OCI-LY7 (cell line): ENCODE results near the gene ESPNL. TPM values are rescaled to one million over a fixed set of nuclear protein-coding genes. Genes with fewer than 3 reads are reported as not detected.

Experiments
- BruUV-seq: library from RNA; stranded (reverse); fragments of 400-500 nt; replicated peaks from 2 replicates; lab custom pipeline; 2021; lab: Mats Ljungman, UMichigan
- CTCF ChIA-PET: fragments of 300-600 bp; sonication (Branson Sonifier 250); formaldehyde crosslinking; loops from one replicate; lab custom pipeline; 2022; ENCODE audit warnings: antibody characterized with exemption; ENCODE audit not compliant: unreplicated experiment; lab: Charles Lee
- POLR2A ChIA-PET: fragments of 300-600 bp; sonication (Branson Sonifier 250); formaldehyde crosslinking; loops from one replicate; lab custom pipeline; 2022; ENCODE audit warnings: antibody characterized with exemption; lab: Charles Lee
- DNase-seq: peaks from one replicate; pipeline ENCODE4 v3.0.0-alpha.2; 2015; ENCODE audit warnings: low spot score
- H2AFZ ChIP-seq: fragments of 200-600 bp; sonication (generic), shearing (Covaris generic); 2 replicates; pipeline ENCODE4 v1.6.1; 2014; ENCODE audit warnings: mild to moderate bottlenecking, antibody characterized with exemption, low read length, moderate library complexity
- H3K27ac ChIP-seq: fragments of 200-600 bp; sonication (generic); 2 replicates; pipeline ENCODE4 v1.5.1; 2014; ENCODE audit warnings: mixed run types, low read depth, mild to moderate bottlenecking, moderate library complexity, low read length, inconsistent platforms; ENCODE audit not compliant: poor library complexity, severe bottlenecking
- H3K36me3 ChIP-seq: fragments of 200-600 bp; sonication (generic); 2 replicates; pipeline ENCODE4 v1.6.1; 2014; ENCODE audit warnings: mild to moderate bottlenecking, antibody characterized with exemption, low read length, moderate library complexity, mixed read lengths; ENCODE audit not compliant: insufficient read depth
- H3K4me1 ChIP-seq: fragments of 200-600 bp; sonication (generic); 2 replicates; pipeline ENCODE4 v1.5.1; 2014; ENCODE audit warnings: mild to moderate bottlenecking, low read length; ENCODE audit not compliant: insufficient read depth, poor library complexity, severe bottlenecking
- H3K4me2 ChIP-seq: fragments of 200-600 bp; sonication (generic); 2 replicates; pipeline ENCODE4 v1.6.1; 2014; ENCODE audit warnings: mild to moderate bottlenecking, low read length
- H3K4me3 ChIP-seq: fragments of 200-600 bp; sonication (generic); 2 replicates; pipeline ENCODE4 v1.5.1; 2014; ENCODE audit warnings: mild to moderate bottlenecking, low read depth, low read length; ENCODE audit not compliant: poor library complexity, severe bottlenecking
- H3K79me2 ChIP-seq: fragments of 200-600 bp; sonication (generic); 2 replicates; pipeline ENCODE4 v1.6.1; 2016; ENCODE audit warnings: low read depth, mild to moderate bottlenecking, low read length, moderate library complexity, mixed read lengths; ENCODE audit not compliant: insufficient read depth
- H3K9me2 ChIP-seq: fragments of 200-600 bp; sonication (generic); 2 replicates; pipeline ENCODE4 v1.6.1; 2016; ENCODE audit warnings: mild to moderate bottlenecking, low read length, mixed read lengths; ENCODE audit not compliant: insufficient read depth
- H3K9me3 ChIP-seq: fragments of 200-600 bp; sonication (generic); 2 replicates; pipeline ENCODE4 v1.6.1; 2014; ENCODE audit warnings: mild to moderate bottlenecking, mixed run types, low read length, mixed read lengths
- H4K20me1 ChIP-seq: fragments of 200-600 bp; sonication (generic); 2 replicates; pipeline ENCODE4 v1.6.1; 2014; ENCODE audit warnings: mild to moderate bottlenecking, antibody characterized with exemption, low read length, moderate library complexity, mixed read lengths; ENCODE audit not compliant: insufficient read depth
- CTCF ChIP-seq: fragments of 200-600 bp; sonication (generic); conservative IDR thresholded peaks from 2 replicates; pipeline ENCODE4 v1.5.1; 2014; ENCODE audit warnings: mild to moderate bottlenecking, antibody characterized with exemption, low read length, moderate library complexity, mixed read lengths
- EZH2phosphoT487 ChIP-seq: fragments of 200-600 bp; sonication (generic); IDR thresholded peaks from 2 replicates; pipeline ENCODE4 v1.6.1; 2018; ENCODE audit warnings: low read depth, borderline replicate concordance, mild to moderate bottlenecking, mixed run types, antibody characterized with exemption, low read length, moderate library complexity, mixed read lengths
- intact Hi-C: fragments of 100-400 bp; cut with micrococcal nuclease; formaldehyde crosslinking; loops from one replicate; pipeline ENCODE4 v1.10.0; 2022; ENCODE audit not compliant: unreplicated experiment
- total RNA-seq, 2 experiments: library from RNA; depleted of rRNA in 1 of 2; stranded (reverse); fragments of >200 nt in 1 of 2; shearing (Covaris generic) in 1 of 2; gene quantifications; 2 replicates each; pipeline ENCODE4 v1.2.3, GENCODE V29; 2014 to 2022

The ESPNL gene
- total RNA-seq, 2 experiments from 2014 or later, result 5.0 to 7.7 TPM

DNA sequence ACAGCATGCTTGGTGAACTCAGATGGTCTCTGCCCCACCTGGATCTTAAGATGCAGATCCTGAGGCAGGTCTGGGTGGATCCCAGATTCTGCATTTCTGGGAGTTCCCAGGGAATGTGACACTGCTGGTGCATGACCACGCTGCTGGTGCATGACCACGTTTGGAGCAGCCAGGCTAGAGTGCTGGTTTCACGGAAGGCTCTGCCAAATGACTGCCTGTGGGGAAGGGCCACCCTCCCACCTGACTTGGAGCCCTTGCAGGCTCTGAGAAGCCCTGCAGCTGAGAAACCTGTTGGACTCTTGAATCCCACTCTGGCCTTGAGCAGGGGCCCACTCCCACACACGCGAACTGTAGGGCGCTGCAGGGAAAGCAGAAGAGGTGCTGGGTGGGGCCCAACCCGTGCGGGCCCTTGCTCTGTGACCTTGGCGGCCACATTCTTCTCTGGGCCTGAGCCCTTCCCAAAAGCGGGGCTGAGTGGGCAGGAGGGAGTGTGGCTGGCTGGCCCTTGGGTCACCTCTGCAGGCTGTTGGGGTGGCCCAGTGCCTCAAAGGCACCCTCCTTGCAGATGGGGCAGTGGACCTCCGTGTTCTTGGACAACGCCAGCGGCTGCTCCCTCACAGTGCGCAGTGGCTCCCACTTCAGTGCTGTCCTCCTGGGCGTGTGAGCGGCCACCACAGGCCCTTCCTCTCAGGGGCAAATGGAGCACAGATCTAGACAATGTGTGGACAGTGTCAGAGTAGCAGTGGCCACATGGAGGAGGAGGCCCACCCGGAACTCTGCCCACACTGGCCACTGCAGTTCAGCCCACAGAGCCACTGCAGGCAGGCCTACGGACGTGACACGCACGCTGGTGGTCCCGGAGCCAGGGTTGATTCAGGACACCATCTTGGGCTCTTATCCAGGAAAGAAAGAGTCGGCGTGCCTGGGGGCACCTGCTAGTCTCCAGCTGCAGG is 66.5 kb downstream of the ESPNL start:
- Histone ChIP-seq H3K79me2 (no peaks in the 10 kb centered on the region), H3K4me3 (no peak overlapping the region), H3K4me2 (no peak overlapping the region), H2AFZ (no peak overlapping the region), H3K36me3 (peaks cover 27% of the 10 kb centered on the region), H4K20me1 (no peaks in the 10 kb centered on the region), H3K9me3 (no peaks in the 10 kb centered on the region), H3K27ac (no peak overlapping the region), H3K4me1 (peaks cover 25% of the 10 kb centered on the region), H3K9me2 (no peaks in the 10 kb centered on the region)
- CTCF ChIA-PET, result no interaction called here
- TF ChIP-seq CTCF (no peak), EZH2phosphoT487 (no peak)
- BruUV-seq, result no TSS peak
- intact Hi-C loops, result loop anchor here (10.0 kb wide), 1 partner anchor 312 kb away; the partner anchor contains the start of gene RAMP1
- POLR2A ChIA-PET, result no interaction called here
- no peak for DNase-seq

DNA sequence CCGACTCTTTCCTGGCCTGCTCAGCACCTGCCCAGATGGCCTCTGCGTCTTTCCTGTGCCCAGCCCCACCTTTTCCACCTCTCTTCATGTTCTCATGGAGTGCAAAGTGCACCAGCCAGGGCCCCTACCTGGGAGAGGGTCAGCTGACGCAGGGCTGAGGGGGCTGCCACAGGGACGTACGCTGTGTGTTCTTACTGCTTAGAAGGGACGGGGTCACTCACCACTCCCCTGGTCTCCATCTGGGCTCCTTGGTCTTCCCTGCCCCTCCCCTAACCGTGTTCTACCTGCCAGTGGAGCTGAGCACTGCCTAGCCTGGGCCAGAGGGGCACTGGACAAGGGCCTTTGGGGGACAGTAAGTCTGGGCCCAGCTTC is 67.2 kb downstream of the ESPNL start:
- Histone ChIP-seq H3K27ac (no peak overlapping the region), H3K9me3 (no peaks in the 10 kb centered on the region), H4K20me1 (no peaks in the 10 kb centered on the region), H2AFZ (no peak overlapping the region), H3K36me3 (peaks cover 32% of the 10 kb centered on the region), H3K79me2 (no peaks in the 10 kb centered on the region), H3K9me2 (no peaks in the 10 kb centered on the region), H3K4me3 (no peak overlapping the region), H3K4me2 (no peak overlapping the region), H3K4me1 (peaks cover 28% of the 10 kb centered on the region)
- BruUV-seq, result no TSS peak
- TF ChIP-seq EZH2phosphoT487 (no peak), CTCF (no peak)
- DNase-seq, result no peak
- intact Hi-C loops, result loop anchor here (10.0 kb wide), 1 partner anchor 313 kb away; the partner anchor contains the start of gene RAMP1
- ChIA-PET CTCF (no interaction called here), POLR2A (no interaction called here)

DNA sequence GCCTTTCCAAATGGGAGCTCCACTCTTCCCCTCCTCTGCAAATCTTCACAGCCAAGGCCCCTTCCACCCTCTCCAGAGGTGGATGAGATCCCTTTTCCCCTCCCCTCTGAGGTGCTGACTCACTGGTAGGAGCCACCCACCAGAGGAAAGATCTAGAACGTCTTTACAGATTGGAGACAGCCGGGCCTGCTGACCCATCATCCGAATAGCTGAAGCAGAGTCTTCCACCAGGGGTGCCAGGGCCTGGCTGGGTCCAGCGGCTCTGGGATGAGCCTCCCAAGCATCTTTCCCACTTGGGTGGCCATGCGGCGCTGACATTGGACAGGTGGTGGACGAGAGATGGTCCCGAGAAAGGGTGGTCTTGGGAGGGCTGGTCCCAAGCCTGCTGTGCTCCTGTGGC is 67.6 kb downstream of the ESPNL start:
- TF ChIP-seq EZH2phosphoT487 (no peak), CTCF (no peak)
- H3K4me1 ChIP-seq, result peaks cover 28% of the 10 kb centered on the region
- no peaks in the 10 kb centered on the region for H4K20me1 ChIP-seq
- H3K36me3 ChIP-seq, result peaks cover 37% of the 10 kb centered on the region
- no peaks in the 10 kb centered on the region for H3K9me3 ChIP-seq
- intact Hi-C loops, result loop anchor here (10.0 kb wide), 1 partner anchor 313 kb away; the partner anchor contains the start of gene RAMP1
- no peak for DNase-seq
- H3K9me2 ChIP-seq, result no peaks in the 10 kb centered on the region
- ChIA-PET POLR2A (no interaction called here), CTCF (no interaction called here)
- no peak overlapping the region for H3K4me3 ChIP-seq
- BruUV-seq, result no TSS peak
- H2AFZ ChIP-seq, result no peak overlapping the region
- H3K4me2 ChIP-seq, result no peak overlapping the region
- H3K79me2 ChIP-seq, result no peaks in the 10 kb centered on the region
- no peak overlapping the region for H3K27ac ChIP-seq
